ENCODE data around the gene SPRYD7. TPM values are rescaled to one million over a fixed set of nuclear protein-coding genes. Genes with fewer than 3 reads are reported as not detected.

SPRYD7 gene
- total and polyA plus RNA-seq, 8 donors = 3.6 to 26.9 (median 8.1) TPM; not detected in 1

Small RNA genes within 50 kb of the gene (small RNA-seq; reads per million reads assigned to genes)
- gene RNY4P30 (0 reads per million in 4 donors), gene RNY4P9 (2.9 to 4.8 (median 3.8) reads per million in 4 donors)

Other genes with a start within 250 kb of the SPRYD7 start
- 100 to 1,000 TPM in 2 of 5 donors, 10 to 100 TPM in 3; 36.5 to 307 (median 79.3) TPM for gene EBPL, start 244.9 kb downstream of the SPRYD7 start, total RNA-seq
- gene EBPL, start 244.9 kb downstream of the SPRYD7 start, polyA plus RNA-seq = 10 to 100 TPM; 38.5 to 92.0 (median 49.8) TPM
- 10 to 100 TPM in 4 of 5 donors, 1 to 10 TPM in 1; 4.3 to 65.9 (median 32.3) TPM for gene KPNA3, start 143.7 kb downstream of the SPRYD7 start, total RNA-seq
- 10 to 100 TPM; 11.6 to 16.0 (median 11.7) TPM for gene KPNA3, start 143.7 kb downstream of the SPRYD7 start, polyA plus RNA-seq
- gene TRIM13, start 60.7 kb upstream of the SPRYD7 start, total RNA-seq = 10 to 100 TPM in 4 of 5 donors, 1 to 10 TPM in 1; 4.1 to 23.7 (median 16.1) TPM
- gene TRIM13, start 60.7 kb upstream of the SPRYD7 start, polyA plus RNA-seq = 10 to 100 TPM in 1 of 3 donors, 1 to 10 TPM in 2; 7.5 to 18.6 (median 8.3) TPM
- gene KCNRG, start 79.1 kb upstream of the SPRYD7 start, total RNA-seq = 1 to 10 TPM in 3 of 5 donors, not detected in 2; 1.2 to 5.0 (median 3.8) TPM
- under 1 TPM in 2 of 3 donors, not detected in 1; 0.37 to 0.38 TPM for gene KCNRG, start 79.1 kb upstream of the SPRYD7 start, polyA plus RNA-seq

Measured in stomach (tissue), 8 donors.